Right lobe of liver (tissue), 4 donors: ENCODE data around the gene TJP1.

Experiments
- CTCF ChIP-seq, 4 donors: fragments of 200-600 bp in 3 of 4; fragments of 450-650 bp in 1 of 4; IDR thresholded peaks; one replicate each; pipeline versions ENCODE4 v1.5.1 to v1.8.0; 2016 to 2022; ENCODE audit warnings: antibody characterized with exemption in 4 of 4, mild to moderate bottlenecking in 2 of 4
- POLR2A ChIP-seq: fragments of 450-650 bp; IDR thresholded peaks from one replicate; pipeline ENCODE4 v1.6.1; 2017; ENCODE audit warnings: antibody characterized with exemption, mild to moderate bottlenecking
- donor health status: DM: no; HTN: no; CAD: no.
- donor health status: DM: no; HTN: no; CAD: no.
- donor health status: DM: no; HTN: yes; CAD: no.

GRCh38 chr15:29835301-29835700, 13.0 kb upstream of the TJP1 start:
- no peak for TF ChIP-seq CTCF (IDR thresholded peaks at IDR 0.05)
- no peak for TF ChIP-seq POLR2A
